Measurements from ENCODE around the gene ZNF674.

Gene ZNF674

DNA sequence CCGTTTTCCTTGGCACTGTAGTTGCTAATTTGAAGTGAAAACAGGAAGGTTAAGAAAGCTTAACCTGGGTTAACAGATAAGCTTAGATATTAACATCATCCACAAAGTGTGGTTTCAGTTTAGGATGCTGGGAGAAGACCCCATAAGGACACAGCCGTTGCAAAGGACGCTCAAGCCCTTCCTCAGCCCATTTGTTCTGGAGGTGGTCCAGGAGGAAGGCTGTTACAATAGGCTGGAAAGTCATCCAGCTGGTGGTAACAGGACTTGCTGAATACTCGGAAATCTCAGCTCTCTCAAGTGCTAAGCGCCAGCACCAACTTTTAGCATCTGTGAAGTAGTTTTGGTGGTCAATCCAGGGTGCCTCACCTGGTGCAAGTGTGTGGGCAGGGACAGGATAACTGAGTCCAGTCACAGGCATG lies 42.5 kb upstream of the ZNF674 start:
- Histone ChIP-seq H3K36me3 (replicated peaks; ENCODE audit: low read depth, low read length) (no peaks in the 10 kb centered on the region), H3K27me3 (ENCODE audit: low read depth, low read length) (no peaks in the 10 kb centered on the region), H4K20me1 (ENCODE audit: insufficient read depth, low read length) (no peaks in the 10 kb centered on the region), H2AFZ (ENCODE audit: low read depth, low read length) (0 out of 2 replicates have a peak overlapping the region, but pooled peaks have one; percentile 28), H3K9ac (ENCODE audit: low read length) (peak overlapping the region; percentile 44; the same call in 1 of the 2 replicates), H3K79me2 (ENCODE audit: low read length) (0 out of 2 replicates have a peak, but pooled peaks cover 4% of the 10 kb centered on the region), H3K4me2 (ENCODE audit: low read length) (peak overlapping the region; percentile 96), H3K4me3 (ENCODE audit: low read length) (peak overlapping the region; percentile 58), H3K9me3 (ENCODE audit: insufficient read depth, low read length) (no peaks in the 10 kb centered on the region), H3K4me1 (ENCODE audit: low read length) (peaks cover 43% of the 10 kb centered on the region), H3K27ac (ENCODE audit: low read length) (peak overlapping the region; percentile 49)
- no peak for TF ChIP-seq EZH2phosphoT487 (IDR thresholded peaks at IDR 0.05; ENCODE audit: low read depth)
- TF ChIP-seq, protein P1, sequence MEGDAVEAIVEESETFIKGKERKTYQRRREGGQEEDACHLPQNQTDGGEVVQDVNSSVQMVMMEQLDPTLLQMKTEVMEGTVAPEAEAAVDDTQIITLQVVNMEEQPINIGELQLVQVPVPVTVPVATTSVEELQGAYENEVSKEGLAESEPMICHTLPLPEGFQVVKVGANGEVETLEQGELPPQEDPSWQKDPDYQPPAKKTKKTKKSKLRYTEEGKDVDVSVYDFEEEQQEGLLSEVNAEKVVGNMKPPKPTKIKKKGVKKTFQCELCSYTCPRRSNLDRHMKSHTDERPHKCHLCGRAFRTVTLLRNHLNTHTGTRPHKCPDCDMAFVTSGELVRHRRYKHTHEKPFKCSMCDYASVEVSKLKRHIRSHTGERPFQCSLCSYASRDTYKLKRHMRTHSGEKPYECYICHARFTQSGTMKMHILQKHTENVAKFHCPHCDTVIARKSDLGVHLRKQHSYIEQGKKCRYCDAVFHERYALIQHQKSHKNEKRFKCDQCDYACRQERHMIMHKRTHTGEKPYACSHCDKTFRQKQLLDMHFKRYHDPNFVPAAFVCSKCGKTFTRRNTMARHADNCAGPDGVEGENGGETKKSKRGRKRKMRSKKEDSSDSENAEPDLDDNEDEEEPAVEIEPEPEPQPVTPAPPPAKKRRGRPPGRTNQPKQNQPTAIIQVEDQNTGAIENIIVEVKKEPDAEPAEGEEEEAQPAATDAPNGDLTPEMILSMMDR (IDR thresholded peaks at IDR 0.05; ENCODE audit: low read depth, low read length) = no peak

DNA sequence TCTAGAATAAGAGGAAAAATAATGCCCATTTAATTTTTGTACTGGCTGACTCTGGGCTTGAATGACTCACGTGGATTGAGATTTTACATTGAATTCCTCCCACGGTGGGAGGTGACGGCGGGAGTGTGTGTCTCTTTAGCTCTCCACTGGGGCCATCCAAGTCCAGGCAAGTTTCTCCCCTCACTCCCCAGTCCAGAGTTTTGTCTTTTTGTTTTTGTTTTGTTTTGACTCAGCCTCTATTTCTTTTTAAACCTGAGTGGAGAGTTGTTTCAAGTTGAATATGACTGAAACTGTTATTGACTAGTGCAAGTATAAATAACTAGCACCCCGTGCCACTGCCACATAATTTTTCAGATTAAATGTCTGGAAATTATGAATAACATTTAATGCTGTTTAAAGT lies 41.9 kb upstream of the ZNF674 start:
- H3K27ac ChIP-seq (ENCODE audit: low read length) = peak overlapping the region; percentile 49
- H4K20me1 ChIP-seq (ENCODE audit: insufficient read depth, low read length) = no peaks in the 10 kb centered on the region
- H3K36me3 ChIP-seq (replicated peaks; ENCODE audit: low read depth, low read length) = no peaks in the 10 kb centered on the region
- no peaks in the 10 kb centered on the region for H3K9me3 ChIP-seq (ENCODE audit: insufficient read depth, low read length)
- H3K79me2 ChIP-seq (ENCODE audit: low read length) = 0 out of 2 replicates have a peak, but pooled peaks cover 4% of the 10 kb centered on the region
- no peaks in the 10 kb centered on the region for H3K27me3 ChIP-seq (ENCODE audit: low read depth, low read length)
- peak overlapping the region; percentile 44; the same call in 1 of the 2 replicates for H3K9ac ChIP-seq (ENCODE audit: low read length)
- no peak for TF ChIP-seq EZH2phosphoT487 (IDR thresholded peaks at IDR 0.05; ENCODE audit: low read depth)
- TF ChIP-seq, protein P1 (IDR thresholded peaks at IDR 0.05; ENCODE audit: low read depth, low read length) = no peak
- peaks cover 43% of the 10 kb centered on the region for H3K4me1 ChIP-seq (ENCODE audit: low read length)
- H3K4me3 ChIP-seq (ENCODE audit: low read length) = peak overlapping the region; percentile 58
- no peak overlapping the region for H2AFZ ChIP-seq (ENCODE audit: low read depth, low read length)
- H3K4me2 ChIP-seq (ENCODE audit: low read length) = peak overlapping the region; percentile 96

DNA sequence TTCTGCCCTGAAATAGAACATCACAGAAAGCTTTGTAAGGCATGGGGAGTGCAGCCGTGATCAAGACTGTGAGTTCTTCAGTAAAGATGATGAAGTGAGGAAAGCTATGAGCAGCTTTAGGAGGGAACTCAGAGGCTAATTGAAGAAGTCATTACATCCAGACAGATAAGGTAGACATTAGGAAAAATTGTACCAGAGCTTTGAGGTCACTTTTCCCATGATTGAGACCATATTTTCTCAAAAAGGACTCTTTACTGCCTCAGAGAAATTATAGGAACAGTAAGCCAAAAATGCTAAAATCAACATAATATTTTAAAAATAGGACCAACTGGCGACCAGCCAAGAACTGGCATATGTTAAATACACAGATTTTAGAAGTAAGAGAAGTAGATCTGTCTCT lies 39.5 kb upstream of the ZNF674 start:
- Histone ChIP-seq H3K27ac (ENCODE audit: low read length) (no peak overlapping the region), H3K79me2 (ENCODE audit: low read length) (0 out of 2 replicates have a peak, but pooled peaks cover 4% of the 10 kb centered on the region), H2AFZ (ENCODE audit: low read depth, low read length) (no peak overlapping the region), H3K4me1 (ENCODE audit: low read length) (peaks cover 46% of the 10 kb centered on the region), H3K27me3 (ENCODE audit: low read depth, low read length) (no peaks in the 10 kb centered on the region), H3K4me2 (ENCODE audit: low read length) (no peak overlapping the region), H3K36me3 (replicated peaks; ENCODE audit: low read depth, low read length) (no peaks in the 10 kb centered on the region), H3K4me3 (ENCODE audit: low read length) (no peak overlapping the region), H3K9me3 (ENCODE audit: insufficient read depth, low read length) (no peaks in the 10 kb centered on the region), H4K20me1 (ENCODE audit: insufficient read depth, low read length) (no peaks in the 10 kb centered on the region), H3K9ac (ENCODE audit: low read length) (no peak overlapping the region)
- no peak for TF ChIP-seq EZH2phosphoT487 (IDR thresholded peaks at IDR 0.05; ENCODE audit: low read depth)
- TF ChIP-seq, protein P1 (IDR thresholded peaks at IDR 0.05; ENCODE audit: low read depth, low read length) = no peak

DNA sequence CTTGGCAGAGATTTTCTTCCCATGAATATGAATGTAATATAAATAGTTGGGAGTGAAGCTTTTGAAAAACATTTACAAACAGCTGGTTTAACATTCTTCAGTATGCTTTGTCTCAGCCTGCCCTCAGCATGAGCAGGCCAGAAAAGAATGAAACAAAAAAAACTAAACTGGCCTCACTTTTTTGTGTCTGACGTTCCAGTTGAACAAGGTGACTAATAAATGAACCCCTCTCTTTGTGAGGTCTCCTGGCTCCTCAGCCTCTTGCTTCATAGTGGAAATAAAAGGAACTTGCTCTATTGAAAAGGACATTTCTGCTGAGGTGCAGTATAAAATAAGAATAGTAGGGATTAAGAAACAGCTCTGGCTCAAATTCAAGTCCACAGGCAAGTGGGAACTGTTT lies 37.7 kb upstream of the ZNF674 start:
- 0 out of 2 replicates have a peak, but pooled peaks cover 4% of the 10 kb centered on the region for H3K79me2 ChIP-seq (ENCODE audit: low read length)
- H3K9me3 ChIP-seq (ENCODE audit: insufficient read depth, low read length) = no peaks in the 10 kb centered on the region
- H3K4me2 ChIP-seq (ENCODE audit: low read length) = no peak overlapping the region
- no peak overlapping the region for H3K4me3 ChIP-seq (ENCODE audit: low read length)
- no peak for TF ChIP-seq EZH2phosphoT487 (IDR thresholded peaks at IDR 0.05; ENCODE audit: low read depth)
- TF ChIP-seq, protein P1 (IDR thresholded peaks at IDR 0.05; ENCODE audit: low read depth, low read length) = no peak
- peaks cover 36% of the 10 kb centered on the region for H3K4me1 ChIP-seq (ENCODE audit: low read length)
- no peaks in the 10 kb centered on the region for H3K27me3 ChIP-seq (ENCODE audit: low read depth, low read length)
- H3K9ac ChIP-seq (ENCODE audit: low read length) = no peak overlapping the region
- no peaks in the 10 kb centered on the region for H4K20me1 ChIP-seq (ENCODE audit: insufficient read depth, low read length)
- H3K27ac ChIP-seq (ENCODE audit: low read length) = no peak overlapping the region
- H3K36me3 ChIP-seq (replicated peaks; ENCODE audit: low read depth, low read length) = no peaks in the 10 kb centered on the region
- H2AFZ ChIP-seq (ENCODE audit: low read depth, low read length) = no peak overlapping the region
